Measurements from ENCODE around the gene BGN.

The BGN gene

DNA sequence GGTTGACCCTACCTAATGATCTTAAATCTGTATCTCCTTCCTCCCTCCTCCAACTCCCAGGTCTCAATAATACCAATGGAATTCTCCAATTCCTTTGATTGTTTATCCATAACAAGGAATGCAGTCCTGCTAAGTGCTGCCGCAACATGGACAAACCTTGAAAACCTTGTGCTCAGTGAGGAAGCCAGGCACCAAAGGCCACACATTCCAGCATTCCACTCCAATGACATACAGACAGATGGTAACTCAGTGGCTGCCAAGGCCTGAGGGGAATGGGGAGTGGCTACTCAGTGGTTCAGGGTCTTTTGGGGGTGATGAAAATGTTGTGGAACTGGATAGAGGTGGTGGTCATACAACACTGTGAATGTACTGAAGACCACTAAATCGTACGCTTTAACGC lies 34.8 kb upstream of the BGN start:
- no peak for DNase-seq (ENCODE audit: low read depth in 4 of 4, low spot score in 1 of 4)

DNA sequence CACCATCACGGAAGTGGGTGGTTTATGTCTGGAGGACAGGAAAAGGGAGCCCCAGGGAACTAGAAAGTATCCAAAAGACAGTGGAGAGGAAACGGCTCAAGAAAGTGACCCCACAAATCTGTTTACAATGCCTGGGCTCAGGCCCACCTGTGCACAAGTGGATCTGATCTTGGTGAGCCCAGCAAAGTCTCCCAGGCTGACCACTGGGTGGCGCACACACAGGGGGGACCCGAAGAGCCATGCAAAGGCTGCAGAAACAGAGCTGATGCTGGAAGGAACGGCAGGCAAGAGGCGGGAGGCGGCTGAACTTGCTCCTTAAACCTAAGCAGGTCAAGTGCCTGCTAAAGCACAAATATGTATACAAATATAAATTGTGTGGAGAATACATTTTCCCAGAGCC lies 34.0 kb upstream of the BGN start:
- peak in 1 of 4 experiments; percentile 20 for DNase-seq (ENCODE audit: low read depth in 4 of 4, low spot score in 1 of 4)

DNA sequence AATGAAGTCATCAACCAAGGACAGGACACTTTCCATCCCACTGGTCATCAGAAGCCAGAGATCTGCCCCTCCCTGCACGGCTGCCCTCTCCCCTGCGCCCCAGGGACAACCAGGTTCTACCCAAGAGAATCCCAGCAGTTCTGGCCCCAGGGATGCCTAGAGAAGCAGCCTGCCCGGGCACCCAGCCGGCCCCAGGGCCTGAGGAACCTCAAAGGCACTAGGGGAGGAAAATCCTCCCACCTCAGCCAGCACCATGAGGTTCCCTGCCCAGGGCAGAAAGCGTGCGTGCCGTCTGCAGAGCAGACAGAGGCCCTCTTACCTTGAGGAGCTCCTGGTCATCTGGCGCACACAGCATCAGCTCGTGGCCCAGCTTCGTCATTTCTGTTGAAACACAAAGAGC lies 32.5 kb upstream of the BGN start:
- DNase-seq (ENCODE audit: low read depth in 4 of 4, low spot score in 1 of 4) = no peak

DNA sequence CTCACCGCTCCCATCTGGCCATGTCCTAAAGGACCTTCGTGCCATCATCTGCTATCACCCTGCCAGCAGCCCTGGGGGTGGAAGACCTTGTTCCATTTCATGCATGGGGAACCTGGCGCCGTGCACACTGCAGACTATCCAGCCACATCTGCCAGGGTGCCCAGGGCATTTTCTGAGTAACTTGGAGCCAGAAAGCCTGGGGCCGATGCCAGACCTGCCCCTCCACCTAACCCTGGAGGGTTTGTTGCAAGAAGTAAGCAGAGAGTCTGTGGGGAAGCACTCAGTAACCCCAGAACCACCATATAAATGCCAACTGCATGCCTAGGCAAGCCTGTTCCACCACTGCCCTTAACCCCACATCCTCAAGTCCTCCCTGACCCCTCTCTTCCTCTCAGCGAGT lies 31.7 kb upstream of the BGN start:
- DNase-seq (ENCODE audit: low read depth in 4 of 4, low spot score in 1 of 4) = no peak

DNA sequence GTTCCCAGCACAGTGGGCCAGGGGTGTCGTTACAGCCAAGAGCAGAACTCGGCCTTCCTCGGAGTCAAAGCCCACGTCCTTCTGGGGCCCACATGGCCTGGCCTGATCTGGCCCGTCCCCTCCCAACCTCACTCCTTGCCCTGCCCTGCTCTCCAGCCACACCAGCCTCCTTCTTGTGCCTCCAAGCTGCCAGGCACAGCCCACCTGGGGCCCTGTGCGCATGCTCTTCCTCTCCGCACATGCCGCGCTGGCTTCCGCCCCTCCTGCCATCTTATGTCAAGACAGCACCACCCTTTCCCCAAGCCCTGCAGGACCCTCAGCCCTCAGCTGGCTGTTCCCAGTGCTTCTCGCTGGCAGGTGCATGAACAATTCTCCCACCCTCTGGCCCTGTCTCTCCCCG lies 31.2 kb upstream of the BGN start:
- DNase-seq (ENCODE audit: low read depth in 4 of 4, low spot score in 1 of 4) = no peak

DNA sequence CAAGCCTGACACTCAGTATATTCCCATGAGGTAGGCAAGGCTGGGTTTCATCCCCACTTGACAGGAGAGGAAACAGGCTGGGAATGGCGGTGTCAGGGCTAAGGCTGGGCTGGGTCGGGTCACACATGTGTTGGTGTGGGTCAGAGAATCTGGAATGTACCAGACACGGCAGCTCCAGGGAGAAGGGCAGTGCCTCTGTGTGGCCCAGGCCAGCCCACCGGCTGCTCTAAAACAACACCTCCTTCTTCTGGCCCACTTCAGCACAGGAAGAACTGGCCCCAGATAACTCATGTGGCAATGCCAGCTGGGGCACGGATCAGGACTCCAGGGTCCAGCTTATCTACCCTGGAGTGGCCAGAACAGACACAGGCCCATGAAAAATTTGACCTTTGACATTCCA lies 30.7 kb upstream of the BGN start:
- DNase-seq (ENCODE audit: low read depth in 4 of 4, low spot score in 1 of 4) = no peak

DNA sequence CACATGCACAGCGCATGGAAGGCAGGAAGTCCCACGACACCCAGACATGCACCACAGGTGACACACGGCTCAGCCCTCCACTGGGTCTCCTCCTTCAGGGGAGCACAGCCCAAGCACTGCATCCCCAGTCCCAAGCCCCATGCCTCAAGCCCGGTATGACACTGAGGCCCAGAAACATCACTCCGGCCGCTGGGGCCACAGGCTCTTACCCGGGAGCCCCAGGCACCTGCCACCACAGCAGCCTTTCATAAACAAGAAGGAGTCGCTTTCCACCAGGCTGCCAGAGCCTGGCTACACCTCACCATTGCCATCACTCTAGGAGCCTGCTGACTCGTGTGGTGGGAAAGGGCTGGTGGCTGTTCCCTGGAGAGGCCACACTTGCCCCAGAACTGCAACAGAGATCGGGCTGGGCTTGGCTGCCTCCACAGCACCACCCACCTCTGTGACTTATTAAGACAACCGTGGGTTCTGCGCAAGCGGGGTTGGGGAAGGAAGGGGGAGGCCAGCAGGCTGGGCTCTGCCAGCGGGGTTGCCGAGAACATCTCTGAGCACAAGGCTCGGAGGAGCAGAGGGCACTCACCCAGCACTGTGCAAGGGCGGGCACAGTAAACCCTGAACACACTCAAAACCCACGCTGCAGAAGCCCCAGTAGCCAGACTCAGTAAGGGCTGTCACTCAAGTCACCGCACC lies 28.9 kb upstream of the BGN start:
- no peak for DNase-seq (ENCODE audit: low read depth in 4 of 4, low spot score in 1 of 4)

DNA sequence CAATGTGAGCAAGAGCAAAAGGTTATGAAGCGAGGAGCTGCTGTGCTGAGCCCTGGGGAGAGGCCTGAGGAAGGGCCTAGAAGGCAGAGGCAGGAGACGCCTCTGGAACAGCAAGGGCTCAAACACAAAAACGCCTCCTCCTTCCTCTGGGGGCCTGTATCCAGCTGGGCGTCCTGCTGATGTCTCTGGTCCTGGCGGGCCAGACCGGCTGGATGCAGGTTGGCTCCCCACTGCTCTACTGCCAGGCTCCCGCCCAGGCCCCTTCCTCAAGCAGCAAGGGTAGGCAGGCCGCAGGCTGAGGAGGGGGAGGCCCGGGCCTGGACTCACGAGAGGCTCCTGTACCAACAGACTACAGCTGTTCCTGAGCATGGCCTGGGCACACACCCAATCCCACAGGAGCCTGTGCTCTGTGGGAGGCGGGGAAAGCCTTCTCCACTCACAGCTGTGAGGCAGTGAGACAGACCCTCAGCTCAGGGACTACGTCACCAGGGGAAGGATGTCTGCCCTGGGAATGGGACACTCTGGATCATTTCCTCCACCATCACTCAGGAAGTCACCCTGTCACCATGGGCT lies 26.7 kb upstream of the BGN start:
- no peak for DNase-seq (ENCODE audit: low read depth in 4 of 4, low spot score in 1 of 4)

DNA sequence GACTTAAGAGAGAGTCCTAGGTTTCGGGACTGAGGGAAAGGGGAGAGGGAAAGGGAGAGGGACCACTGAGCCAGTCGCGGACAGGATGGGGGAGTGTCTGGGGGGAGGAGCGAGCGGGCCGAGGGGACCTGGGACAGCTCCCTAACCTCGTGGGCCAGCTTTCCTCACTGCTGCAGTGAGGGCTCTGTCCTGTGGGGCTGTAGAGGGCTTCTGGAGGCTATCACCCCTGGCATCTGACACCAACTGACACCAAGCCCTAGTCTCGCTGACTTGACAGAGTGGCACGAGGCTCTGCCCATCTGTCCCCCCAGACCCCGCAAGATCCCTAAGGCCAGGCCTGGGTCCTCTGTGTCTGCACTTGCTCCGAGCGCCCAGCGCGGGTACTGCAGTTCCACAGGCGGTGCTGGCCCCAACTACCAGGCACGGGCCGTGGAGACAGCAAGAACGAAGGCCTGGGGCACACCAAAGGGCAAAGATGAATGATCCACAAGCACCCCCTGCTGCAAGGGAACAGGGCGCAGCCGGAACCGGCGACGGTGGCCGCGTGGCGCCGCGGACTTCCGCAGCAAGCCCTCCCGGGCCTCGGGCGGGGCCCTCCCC lies 24.9 kb upstream of the BGN start:
- DNase-seq (ENCODE audit: low read depth in 4 of 4, low spot score in 1 of 4) = peak in 2 of 4 experiments; percentile 7 to 13

DNA sequence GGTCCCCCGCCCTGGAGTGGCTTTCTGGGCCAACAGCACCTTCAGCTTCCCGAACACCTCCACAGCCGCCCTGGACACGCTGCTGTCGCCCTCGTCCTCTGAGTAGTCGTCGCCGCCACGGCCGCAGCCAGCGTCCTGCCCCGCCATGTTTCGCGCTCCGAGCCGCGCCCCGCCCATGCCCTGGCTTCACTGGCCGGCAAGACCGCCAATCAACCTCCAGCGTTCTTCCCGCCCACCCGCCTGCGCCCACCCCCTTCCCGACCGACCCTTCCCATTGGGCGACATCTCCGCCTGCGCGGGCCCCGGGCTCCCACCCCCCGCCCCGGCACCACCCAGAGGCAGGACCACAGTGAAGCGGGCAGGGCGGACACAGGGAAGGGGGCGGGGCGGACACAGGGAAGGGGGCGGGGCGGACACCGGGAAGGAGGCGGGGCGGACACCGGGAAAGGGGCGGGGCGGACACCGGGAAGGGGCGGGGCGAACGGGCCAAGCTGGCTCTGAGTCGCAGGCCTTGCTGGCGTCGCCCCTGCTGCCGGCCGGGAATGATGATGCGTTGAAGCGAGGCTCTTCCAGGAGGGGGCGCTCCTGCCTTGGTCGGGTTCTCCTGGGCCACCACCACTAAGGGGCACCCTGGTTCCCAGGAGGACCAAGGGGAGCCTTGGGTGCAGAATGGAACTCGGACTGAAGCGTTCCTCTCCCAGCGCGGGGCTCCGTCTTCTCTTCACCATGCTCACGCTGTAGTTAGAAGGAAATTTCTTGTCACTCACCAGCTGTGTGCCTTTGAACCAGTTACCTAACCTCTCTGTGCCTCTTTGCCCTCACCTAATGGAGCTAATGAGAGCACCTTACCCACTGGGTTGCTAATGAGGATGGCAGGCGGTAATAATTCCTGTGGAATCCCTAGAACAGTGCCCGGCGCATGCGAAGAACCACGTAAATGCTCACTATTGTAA lies 24.1 kb upstream of the BGN start, which contains the start of gene HAUS7:
Gene HAUS7 (minus strand): TSS at position 166 of the 953 bp plus-strand sequence. CDS start 19 bp downstream, at position 147.
- DNase-seq (ENCODE audit: low read depth in 4 of 4, low spot score in 1 of 4) = peak; percentile 69 to 86 (median 80)

DNA sequence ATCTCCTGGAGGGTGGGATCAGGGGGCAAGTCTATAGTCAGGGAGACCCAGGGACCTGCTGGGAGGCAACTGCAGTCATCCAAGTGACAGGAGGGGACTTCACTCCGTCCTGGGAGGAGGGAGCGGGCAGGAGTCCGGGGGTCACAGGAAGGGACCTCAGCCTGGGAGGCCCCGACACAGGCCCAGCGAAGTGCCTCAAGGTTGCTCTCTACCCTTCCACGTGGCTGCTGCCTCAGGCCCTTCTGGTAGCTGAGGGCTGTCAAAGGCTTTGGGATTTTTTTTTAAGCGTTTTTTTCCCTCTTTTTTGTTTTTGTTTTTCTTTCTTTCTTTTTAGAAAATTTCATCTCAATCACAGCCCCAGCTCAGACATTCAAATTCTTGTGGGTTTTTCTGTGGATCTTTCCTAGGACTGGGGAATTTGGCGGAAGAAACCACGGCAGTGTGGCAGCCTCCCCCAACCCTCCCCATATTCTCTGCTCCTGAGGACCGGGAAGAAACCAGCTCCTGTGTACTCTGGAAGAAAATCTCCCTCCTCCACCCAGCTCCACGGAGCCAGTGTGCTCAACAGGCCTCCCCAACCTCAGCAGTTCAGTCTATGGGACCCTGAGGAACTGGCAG lies 23.0 kb upstream of the BGN start:
- no peak for DNase-seq (ENCODE audit: low read depth in 4 of 4, low spot score in 1 of 4)

DNA sequence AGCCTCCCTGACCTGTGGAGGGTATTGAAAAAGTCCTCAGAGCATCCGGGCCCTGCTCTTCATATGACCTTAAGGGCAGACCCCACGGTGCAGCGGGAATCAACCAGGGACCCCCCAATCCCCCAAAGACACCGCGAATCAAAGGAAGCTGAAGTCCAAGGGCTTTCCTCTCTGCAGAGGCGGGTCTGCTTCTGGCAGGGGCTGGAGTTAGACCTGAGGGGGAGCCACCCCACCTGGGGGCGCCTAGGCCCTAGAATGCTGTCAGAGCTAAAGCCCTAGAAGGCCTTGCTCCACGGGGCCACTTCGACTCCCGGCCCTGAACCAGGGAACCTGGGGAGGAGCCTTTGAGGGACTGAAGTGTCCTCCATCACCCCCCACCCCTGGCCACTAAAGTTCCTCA lies 21.7 kb upstream of the BGN start:
- no peak for DNase-seq (ENCODE audit: low read depth in 4 of 4, low spot score in 1 of 4)

DNA sequence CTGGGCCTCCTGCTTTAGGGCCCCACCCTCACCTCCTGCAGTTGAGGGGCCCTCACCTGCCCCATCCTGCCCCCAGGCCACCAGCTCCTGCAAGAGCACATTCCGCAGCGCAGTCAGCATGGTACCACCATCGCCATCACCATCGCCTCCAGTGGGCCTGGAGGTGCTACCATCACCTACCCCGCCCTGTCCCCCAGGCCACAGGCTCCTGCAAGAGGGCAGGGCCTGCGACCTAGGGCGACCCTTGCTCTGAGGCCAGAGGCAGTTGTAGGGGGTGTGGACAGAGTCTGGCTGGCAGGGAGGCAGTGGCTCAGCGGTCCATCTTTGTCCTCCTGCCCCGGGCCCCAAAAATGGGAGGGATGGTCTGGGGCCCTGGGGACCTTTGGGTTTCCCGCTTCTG lies 20.5 kb upstream of the BGN start:
- no peak for DNase-seq (ENCODE audit: low read depth in 4 of 4, low spot score in 1 of 4)

DNA sequence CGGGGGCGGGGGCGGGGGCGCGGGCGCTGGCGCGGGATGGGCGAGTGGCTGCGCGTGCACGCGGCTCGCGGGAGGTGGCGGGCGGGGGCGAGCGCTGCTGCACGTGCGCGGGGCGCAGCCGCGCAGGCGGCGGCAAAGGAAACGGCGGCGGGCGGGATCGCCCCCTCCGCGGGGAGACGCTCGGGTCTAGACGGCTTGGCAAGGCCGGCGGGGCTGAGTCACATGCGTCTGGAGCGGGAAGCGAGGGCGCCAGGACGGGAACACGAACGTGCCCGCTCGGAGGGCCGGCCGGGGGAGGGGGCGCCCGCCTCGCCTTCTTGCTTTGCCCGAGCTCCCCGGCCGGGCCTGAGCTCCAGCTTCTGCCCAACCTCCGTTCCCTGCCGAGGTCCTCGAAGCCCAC lies 20.1 kb upstream of the BGN start:
- peak in 2 of 4 experiments; percentile 8 to 21 for DNase-seq (ENCODE audit: low read depth in 4 of 4, low spot score in 1 of 4)

DNA sequence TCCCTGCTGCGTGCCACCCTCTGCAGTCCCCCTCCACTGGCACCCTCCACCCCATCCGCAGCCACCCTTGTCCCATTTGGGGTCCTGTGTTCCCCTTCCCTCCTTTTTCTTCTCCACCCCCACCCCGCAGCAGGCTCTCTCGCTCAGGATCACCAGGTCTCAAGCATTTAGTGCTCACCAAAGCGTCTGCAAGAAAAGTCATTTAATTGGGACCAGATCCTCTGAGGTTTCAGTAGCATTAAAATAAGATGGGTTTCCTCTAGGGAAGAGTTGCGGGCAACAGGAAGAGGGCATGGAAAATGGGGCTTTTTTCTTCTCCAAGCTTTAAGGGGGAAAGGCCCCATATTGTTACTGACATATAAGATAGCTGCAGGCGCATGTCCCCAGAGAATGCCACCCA lies 19.5 kb upstream of the BGN start:
- DNase-seq (ENCODE audit: low read depth in 4 of 4, low spot score in 1 of 4) = no peak

DNA sequence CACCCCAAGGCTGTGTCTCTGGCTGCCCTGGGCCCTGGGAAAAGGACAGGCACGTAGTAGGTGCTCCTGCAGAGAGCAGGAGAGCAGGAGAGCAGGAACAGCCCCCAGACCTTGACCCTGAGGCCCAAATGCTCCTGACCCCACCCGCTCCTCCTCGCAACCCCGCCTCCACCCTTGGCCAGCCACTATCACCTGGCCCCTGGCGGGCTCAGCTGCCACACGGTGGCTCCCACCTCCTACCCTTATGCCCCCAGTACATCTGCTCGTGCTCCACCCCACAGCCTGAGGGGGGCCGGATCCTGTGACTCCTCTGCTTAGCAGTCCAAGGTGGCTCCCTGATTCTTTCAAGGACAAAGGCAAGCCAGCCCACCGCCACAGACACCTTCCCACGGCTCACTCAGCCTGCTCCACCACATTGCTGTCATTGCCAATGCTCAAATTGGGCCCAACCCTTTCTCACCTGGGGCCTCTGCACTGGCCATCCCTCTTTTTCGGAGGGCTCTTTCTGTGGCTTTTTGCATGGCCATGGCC lies 19.0 kb upstream of the BGN start:
- no peak for DNase-seq (ENCODE audit: low read depth in 4 of 4, low spot score in 1 of 4)

DNA sequence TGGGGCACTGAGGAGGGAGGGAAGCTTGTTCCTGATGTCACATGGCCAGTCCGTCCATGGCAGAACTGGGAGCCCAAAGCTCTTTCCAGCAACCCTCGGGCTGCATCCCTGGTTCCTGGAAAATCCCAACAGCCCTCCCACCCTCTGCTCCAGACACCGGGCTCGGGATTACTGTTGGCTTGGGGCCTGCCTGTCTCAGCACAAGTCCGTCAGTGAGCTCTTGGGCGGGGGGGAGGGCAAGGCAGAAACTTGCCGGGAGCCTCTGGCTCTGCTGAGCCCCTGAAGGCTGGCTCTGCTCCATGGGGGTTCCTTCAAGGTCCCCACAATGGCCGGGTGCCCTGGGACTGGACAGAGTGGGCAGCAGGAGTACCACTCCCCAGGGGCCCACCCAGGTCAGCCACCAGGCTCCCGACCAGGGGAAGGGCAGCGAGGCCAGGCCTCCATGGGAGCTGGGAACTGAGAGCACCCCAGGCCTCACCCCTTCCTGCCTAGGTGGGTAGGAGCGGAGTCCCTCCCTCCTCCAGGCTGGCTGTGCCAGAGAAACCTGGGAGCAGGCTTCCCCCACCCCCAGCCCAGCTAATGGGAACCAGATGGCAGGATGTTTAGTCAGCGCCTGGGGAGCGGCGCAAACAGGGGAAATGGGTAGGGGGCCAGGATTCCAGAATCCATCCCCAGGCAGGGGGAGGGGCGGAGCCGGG lies 18.0 kb upstream of the BGN start:
- no peak for DNase-seq (ENCODE audit: low read depth in 4 of 4, low spot score in 1 of 4)

DNA sequence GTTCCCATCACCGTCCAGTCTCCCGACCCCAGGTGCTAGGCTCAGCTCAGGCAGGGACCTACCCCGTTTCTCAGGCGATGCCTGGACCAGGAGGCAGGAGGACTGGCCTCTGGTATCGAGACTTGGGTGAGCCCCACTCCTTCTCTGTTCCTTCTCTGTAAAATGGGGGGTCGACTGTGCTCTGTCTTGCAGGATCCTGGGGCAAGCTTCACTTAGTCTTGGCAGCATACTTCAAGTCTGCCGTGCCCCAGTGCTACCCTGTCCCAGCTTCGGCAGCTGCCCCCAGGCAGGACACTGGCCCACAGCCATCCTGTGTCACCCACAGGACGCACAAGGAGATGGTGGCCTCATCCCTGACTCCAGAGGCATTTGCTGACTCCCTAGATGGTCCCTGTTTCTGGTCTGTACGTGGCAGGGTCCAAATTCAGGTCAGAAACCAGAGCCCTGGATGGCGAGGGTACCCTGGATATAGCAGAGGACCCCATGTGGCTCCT lies 17.4 kb upstream of the BGN start:
- DNase-seq (ENCODE audit: low read depth in 4 of 4, low spot score in 1 of 4) = no peak

DNA sequence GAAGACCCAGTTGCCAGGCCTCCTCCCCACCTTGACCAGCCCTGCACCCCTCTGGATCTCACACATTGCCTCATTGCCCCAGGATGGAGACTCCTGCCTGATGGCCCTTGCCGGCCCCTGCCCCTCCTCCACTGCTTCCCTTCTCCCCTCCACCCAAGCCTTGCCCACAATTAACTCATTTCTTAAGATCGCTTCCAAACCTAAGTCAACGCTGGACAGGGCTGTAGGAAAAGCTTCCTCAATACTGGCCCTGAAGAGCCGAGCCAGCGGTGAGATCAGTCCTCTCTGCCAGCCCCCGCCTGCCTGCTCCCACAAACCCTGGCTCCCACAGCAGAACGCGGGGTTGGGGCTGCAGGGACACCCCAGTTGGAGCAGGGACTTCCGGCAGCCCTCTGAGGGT lies 16.9 kb upstream of the BGN start:
- DNase-seq (ENCODE audit: low read depth in 4 of 4, low spot score in 1 of 4) = no peak

DNA sequence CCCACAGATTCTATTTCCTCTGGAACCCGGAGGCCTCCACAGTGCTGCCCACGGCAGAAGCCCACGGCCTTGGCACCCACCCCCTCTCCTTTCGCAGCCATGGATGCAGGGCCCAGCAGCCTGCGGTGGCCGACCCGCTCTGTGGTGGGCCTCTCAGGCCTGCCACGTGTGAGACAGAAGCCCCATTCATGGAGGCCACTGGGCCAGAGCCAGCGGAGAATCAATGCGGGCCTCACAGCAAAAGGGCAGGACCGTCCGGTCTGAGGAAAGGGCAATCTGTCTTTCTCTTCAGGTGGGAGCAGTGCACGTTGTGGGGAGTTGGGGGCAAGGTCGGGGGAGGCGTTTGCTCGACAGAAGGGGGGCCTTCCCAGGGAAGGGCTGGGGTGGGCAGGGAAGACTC lies 16.0 kb upstream of the BGN start:
- DNase-seq (ENCODE audit: low read depth in 4 of 4, low spot score in 1 of 4) = no peak
